Gastrocnemius medialis (tissue), 4 donors: Measurements from ENCODE around the gene SLCO3A1. TPM values are rescaled to one million over a fixed set of nuclear protein-coding genes. Genes with fewer than 3 reads are reported as not detected.
A peak's percentile ranks its signal among the peaks of the same experiment; 100 is the strongest.

Experiments
- ATAC-seq, 2 donors: fragments of 150-250 bp; one replicate each; pipeline ENCODE4 v1.9.1; 2016
- DNase-seq, 2 donors: peaks; one replicate each; pipeline ENCODE4 v3.0.0-alpha.2; 2019
- H3K27ac ChIP-seq, 4 donors: fragments of 200-600 bp; sonication (generic); 1 replicate in 1 of 4; 2 replicates in 3 of 4; pipeline ENCODE4 v1.5.1; 2016 to 2018; ENCODE audit warnings: mild to moderate bottlenecking in 2 of 4, moderate library complexity in 1 of 4
- H3K27me3 ChIP-seq, 3 donors: fragments of 200-600 bp; sonication (generic) in 2 of 3; 1 replicate in 1 of 3; 2 replicates in 2 of 3; pipeline versions ENCODE4 v1.5.1 to v1.6.0; 2016 to 2019; ENCODE audit warnings: mild to moderate bottlenecking in 1 of 3, moderate library complexity in 1 of 3
- H3K36me3 ChIP-seq, 2 donors: fragments of 200-600 bp; sonication (generic) in 1 of 2; one replicate each; pipeline ENCODE4 v1.5.1; 2017 to 2018
- H3K4me1 ChIP-seq, 2 donors: fragments of 200-600 bp; sonication (generic) in 1 of 2; one replicate each; pipeline ENCODE4 v1.5.1; 2016 to 2017; ENCODE audit warnings: mild to moderate bottlenecking in 2 of 2
- H3K4me3 ChIP-seq, 4 donors: fragments of 200-600 bp; sonication (generic) in 3 of 4; 1 replicate in 1 of 4; 2 replicates in 3 of 4; pipeline ENCODE4 v1.5.1; 2016 to 2019; ENCODE audit warnings: mild to moderate bottlenecking in 2 of 4
- H3K9me3 ChIP-seq, 3 donors: fragments of 200-600 bp; sonication (generic) in 2 of 3; 1 replicate in 1 of 3; 2 replicates in 2 of 3; pipeline ENCODE4 v1.5.1; 2016 to 2019
- POLR2A ChIP-seq, 2 donors: fragments of 450-650 bp; IDR thresholded peaks; one replicate each; pipeline ENCODE4 v1.6.1; 2017; ENCODE audit warnings: antibody characterized with exemption in 2 of 2, mild to moderate bottlenecking in 2 of 2, moderate library complexity in 2 of 2
- in situ Hi-C, 4 donors: fragments of 200-750 bp; cut with MboI; loops; one replicate each; pipeline versions ENCODE4 v1.15.0 to v1.8.0; 2017; ENCODE audit warnings: low sequenced_read_pairs in 4 of 4
- intact Hi-C: fragments of 100-400 bp; cut with DNase I; formaldehyde crosslinking; loops from one replicate; pipeline ENCODE4 v1.15.1; 2023; ENCODE audit warnings: low total_unique reads
- total RNA-seq, 4 donors: library from RNA; depleted of rRNA; stranded (reverse); fragments of >200 nt; gene quantifications; one replicate each; pipeline versions ENCODE4 v1.1.0 to v1.2.3, GENCODE V29; 2016
- TF ChIP-seq, protein P1 (sequence below), 5 experiments: fragments of 450-650 bp in 3 of 5; fragments of 200-600 bp in 2 of 5; sonication (generic) in 2 of 5; IDR thresholded peaks in 4 of 5; conservative IDR thresholded peaks in 1 of 5; 1 replicate in 4 of 5; 2 replicates in 1 of 5; pipeline ENCODE4 v1.5.1; 2016 to 2019; ENCODE audit warnings: antibody characterized with exemption in 5 of 5, mild to moderate bottlenecking in 3 of 5, moderate library complexity in 3 of 5

SLCO3A1 gene
- total RNA-seq, 4 donors from 2014 or later = 1.3 to 3.6 (median 3.0) TPM

DNA sequence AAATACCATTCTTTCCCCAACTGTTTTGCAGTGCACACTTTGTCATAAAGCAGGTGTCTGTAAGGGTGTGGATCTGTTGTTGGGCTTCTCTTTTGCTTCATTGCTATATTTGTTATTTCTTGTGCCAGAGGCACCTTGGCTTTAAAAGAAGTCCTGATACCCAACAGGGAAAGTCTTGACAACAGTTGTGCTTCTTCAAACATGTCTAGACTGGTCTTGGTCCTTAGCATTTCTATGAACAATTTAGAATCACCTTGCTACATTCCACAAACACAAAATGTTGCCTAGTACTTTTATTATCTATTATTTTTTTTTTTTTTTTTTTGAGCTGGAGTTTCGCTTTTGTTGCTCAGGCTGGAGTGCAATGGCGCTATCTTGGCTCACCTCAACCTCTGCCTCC, 233.7 kb downstream of the SLCO3A1 start:
- ATAC-seq (no peak), DNase-seq (no peak)
- Histone ChIP-seq H3K36me3 (no peaks in the 10 kb centered on the region), H3K27me3 (no peaks in the 10 kb centered on the region), H3K9me3 (no peaks in the 10 kb centered on the region), H3K27ac (no peak overlapping the region), H3K4me3 (no peak overlapping the region), H3K4me1 (peaks cover 0 to 11% of the 10 kb centered on the region in 2 donors)
- TF ChIP-seq, protein P1, sequence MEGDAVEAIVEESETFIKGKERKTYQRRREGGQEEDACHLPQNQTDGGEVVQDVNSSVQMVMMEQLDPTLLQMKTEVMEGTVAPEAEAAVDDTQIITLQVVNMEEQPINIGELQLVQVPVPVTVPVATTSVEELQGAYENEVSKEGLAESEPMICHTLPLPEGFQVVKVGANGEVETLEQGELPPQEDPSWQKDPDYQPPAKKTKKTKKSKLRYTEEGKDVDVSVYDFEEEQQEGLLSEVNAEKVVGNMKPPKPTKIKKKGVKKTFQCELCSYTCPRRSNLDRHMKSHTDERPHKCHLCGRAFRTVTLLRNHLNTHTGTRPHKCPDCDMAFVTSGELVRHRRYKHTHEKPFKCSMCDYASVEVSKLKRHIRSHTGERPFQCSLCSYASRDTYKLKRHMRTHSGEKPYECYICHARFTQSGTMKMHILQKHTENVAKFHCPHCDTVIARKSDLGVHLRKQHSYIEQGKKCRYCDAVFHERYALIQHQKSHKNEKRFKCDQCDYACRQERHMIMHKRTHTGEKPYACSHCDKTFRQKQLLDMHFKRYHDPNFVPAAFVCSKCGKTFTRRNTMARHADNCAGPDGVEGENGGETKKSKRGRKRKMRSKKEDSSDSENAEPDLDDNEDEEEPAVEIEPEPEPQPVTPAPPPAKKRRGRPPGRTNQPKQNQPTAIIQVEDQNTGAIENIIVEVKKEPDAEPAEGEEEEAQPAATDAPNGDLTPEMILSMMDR (IDR thresholded peaks at IDR 0.05 in 4 of 5, conservative IDR thresholded peaks at IDR 0.05 in 1 of 5) = no peak
- no peak for TF ChIP-seq POLR2A (IDR thresholded peaks at IDR 0.05)
- in situ Hi-C loops = loop anchor here (10.0 to 25.0 kb wide), 5 partner anchors 222 to 782 kb away; no protein-coding TSS in a partner anchor
- intact Hi-C loops = no loop called here

DNA sequence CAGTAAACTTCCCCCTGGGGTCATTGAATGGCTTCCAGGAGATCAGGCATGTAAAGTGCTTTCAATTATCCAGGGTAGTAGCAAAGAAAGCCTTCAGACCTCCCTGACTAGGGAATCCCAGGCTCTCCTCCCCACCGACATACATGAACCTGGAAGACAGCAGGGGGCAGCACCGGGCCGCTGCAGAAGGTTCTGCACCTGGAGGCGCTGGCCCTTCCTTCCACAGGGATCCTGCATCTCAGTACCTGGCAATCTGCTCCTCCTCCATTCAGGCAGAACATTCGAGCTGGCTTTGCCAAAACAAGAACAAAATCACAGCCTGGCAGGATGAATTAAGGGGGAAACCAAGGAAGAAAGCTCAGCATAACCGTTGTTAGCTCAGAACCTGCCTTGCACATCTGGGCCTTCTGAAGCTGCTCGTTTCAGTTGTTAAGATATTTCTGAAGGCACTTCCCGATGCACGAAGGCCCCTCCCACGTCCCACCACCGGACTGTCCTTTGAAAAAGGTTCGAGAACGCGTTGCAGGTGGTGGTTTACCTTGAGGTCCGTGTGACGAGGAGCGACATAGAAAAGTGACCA, 237.7 kb downstream of the SLCO3A1 start:
- Histone ChIP-seq H3K4me3 (no peak overlapping the region), H3K4me1 (no peaks in the 10 kb centered on the region), H3K27ac (no peak overlapping the region), H3K27me3 (no peaks in the 10 kb centered on the region), H3K36me3 (no peaks in the 10 kb centered on the region), H3K9me3 (no peaks in the 10 kb centered on the region)
- intact Hi-C loops = loop anchor here (10.0 kb wide), 1 partner anchor 624 kb away; no protein-coding TSS in a partner anchor
- in situ Hi-C loops = loop anchor here in 3 of 4 donors (25.0 kb wide), 2 partner anchors 254 to 621 kb away; no protein-coding TSS in a partner anchor
- no peak for TF ChIP-seq POLR2A (IDR thresholded peaks at IDR 0.05)
- TF ChIP-seq, protein P1 (IDR thresholded peaks at IDR 0.05 in 4 of 5, conservative IDR thresholded peaks at IDR 0.05 in 1 of 5) = peak in 2 of 5 experiments; percentile 16 to 46
- DNase-seq (no peak), ATAC-seq (no peak)

DNA sequence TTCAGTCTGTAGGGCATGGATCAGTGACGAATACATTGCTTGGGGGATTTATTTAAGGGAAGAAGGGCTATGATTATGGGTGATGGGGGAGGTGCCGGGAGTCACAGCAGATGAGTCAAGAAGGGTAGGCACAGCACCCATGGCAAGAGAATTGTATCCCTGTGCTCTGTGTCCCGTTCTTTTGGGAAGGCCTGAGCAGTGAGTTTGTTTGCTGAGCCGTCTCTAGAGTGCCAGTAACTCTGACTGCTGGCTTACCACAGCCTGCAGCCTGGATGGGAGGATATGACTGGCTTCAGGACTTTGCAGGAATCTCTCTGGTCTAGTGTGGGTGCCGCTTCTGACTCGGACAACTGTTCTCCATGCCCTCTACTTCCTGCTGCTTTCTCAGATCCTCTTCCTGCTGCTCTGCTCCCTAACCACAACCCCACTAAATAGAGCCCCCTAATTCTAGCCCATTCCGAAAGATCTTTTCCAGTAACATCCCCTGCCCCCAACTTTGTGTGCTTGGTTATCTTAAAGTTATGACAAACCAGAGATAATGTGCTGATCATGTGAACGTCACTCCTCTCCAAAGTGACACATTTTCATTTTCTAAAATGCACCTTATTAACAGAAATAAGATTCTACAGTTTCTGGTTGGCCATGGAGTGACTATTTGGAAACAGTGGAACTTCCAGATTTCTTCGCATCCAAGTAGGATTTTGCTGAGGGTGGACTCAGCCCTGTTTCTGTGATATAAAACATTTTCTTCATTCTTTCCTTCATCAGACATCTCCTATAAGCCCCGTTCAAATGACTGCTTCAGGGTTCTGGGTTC, 239.0 kb downstream of the SLCO3A1 start:
- in situ Hi-C loops (loop anchor here in 3 of 4 donors (25.0 kb wide), 2 partner anchors 255 to 620 kb away; no protein-coding TSS in a partner anchor), intact Hi-C loops (loop anchor here (10.0 kb wide), 1 partner anchor 622 kb away; no protein-coding TSS in a partner anchor)
- H3K36me3 ChIP-seq = no peaks in the 10 kb centered on the region
- H3K4me1 ChIP-seq = no peaks in the 10 kb centered on the region
- no peak for TF ChIP-seq POLR2A (IDR thresholded peaks at IDR 0.05)
- TF ChIP-seq, protein P1 (IDR thresholded peaks at IDR 0.05 in 4 of 5, conservative IDR thresholded peaks at IDR 0.05 in 1 of 5) = no peak
- no peak overlapping the region for H3K27ac ChIP-seq
- H3K27me3 ChIP-seq = no peaks in the 10 kb centered on the region
- no peaks in the 10 kb centered on the region for H3K9me3 ChIP-seq
- DNase-seq (no peak), ATAC-seq (no peak)
- H3K4me3 ChIP-seq = no peak overlapping the region

DNA sequence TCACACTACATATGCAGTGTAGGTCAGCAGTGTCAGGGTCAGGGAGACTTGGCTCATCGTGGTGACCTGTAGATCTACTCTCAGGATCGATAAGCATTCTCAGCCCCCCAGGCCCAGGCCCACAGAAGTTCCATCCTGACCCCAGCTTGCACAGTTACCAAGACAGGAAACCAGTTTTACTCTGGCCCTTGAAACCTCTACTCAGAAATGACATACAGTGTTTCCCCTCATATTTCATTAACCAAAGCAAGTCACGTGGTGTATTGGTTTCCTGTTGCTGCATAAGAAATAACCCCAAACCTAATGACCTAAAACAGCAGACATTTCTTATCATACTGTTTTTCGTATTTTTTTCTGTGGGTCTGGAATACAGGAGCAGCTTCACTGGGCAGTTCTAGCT, 242.2 kb downstream of the SLCO3A1 start:
- Histone ChIP-seq H3K4me3 (no peak overlapping the region), H3K36me3 (no peaks in the 10 kb centered on the region), H3K27me3 (no peaks in the 10 kb centered on the region), H3K9me3 (no peaks in the 10 kb centered on the region), H3K27ac (no peak overlapping the region), H3K4me1 (no peaks in the 10 kb centered on the region)
- TF ChIP-seq POLR2A (IDR thresholded peaks at IDR 0.05) = no peak
- TF ChIP-seq, protein P1 (IDR thresholded peaks at IDR 0.05 in 4 of 5, conservative IDR thresholded peaks at IDR 0.05 in 1 of 5) = no peak
- intact Hi-C loops = loop anchor here (5.0 to 10.0 kb wide), 3 partner anchors 132 to 619 kb away; no protein-coding TSS in a partner anchor
- DNase-seq (no peak), ATAC-seq (no peak)
- in situ Hi-C loops = loop anchor here in 3 of 4 donors (25.0 kb wide), 2 partner anchors 258 to 617 kb away; no protein-coding TSS in a partner anchor
